Measurements from ENCODE around the gene LRRTM3. TPM values are rescaled to one million over a fixed set of nuclear protein-coding genes. Genes with fewer than 3 reads are reported as not detected.
A peak's percentile ranks its signal among the peaks of the same experiment; 100 is the strongest.

Gene LRRTM3
- total and polyA plus RNA-seq, 4 donors = 16.5 to 28.6 (median 24.5) TPM

DNA sequence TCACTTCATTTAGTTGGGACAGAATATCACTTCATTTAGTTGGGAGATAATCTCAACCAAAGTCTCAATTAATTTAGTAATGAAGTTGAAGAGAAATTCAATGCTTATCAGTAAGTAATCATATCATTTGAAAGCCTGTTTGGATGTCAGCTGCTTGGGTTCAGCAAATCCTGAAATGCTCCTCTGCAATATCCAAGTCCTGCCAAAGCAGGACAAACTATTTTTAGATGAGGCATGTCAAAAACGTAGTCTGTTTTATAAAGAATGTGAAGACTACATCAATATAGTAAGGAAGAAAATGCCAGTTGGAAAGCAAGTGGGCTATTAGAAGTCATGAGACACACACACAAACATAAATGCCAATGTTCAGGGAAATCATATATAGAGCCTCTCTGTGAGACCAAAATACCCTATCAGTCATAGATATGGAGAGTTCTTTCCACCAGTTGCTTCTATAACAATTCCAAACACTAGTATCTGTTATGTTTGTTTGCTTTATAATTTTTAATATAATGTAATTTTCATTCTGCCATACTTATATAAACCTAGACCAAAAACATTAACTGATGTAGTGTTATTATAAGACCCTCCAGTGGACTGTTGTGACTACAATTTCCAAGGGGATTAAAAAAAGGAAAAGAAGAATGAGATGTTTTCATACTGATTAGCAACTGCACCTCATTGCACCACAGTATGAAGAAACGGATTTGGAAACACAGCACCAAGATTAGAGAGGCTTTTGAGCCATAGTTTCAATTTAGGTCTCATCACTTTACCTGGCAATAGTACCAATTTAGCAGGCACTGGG is 160.7 kb downstream of the LRRTM3 start:
- no CpG with 5 or more reads among the region's 2 CpGs for WGBS (ENCODE audit: insufficient coverage)

DNA sequence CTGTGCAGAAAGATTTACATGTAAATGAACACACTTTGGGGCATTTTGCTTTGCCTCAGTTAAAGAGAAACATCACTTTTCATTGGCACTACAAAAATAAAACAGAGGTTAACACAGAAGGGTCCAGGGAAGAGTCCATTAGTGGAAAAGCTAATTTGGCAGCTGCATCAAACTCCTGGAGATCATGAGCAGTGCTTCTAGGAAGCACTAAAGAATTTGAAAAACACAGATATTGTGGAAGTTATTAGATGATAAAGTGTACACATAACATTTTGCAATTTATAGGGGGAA is 161.2 kb downstream of the LRRTM3 start:
- H3K27me3 ChIP-seq (ENCODE audit: control insufficient read depth, insufficient read depth, low read length) = no peaks in the 10 kb centered on the region

More for the DNA sequence above, 160.7 kb downstream of the LRRTM3 start:
- H3K36me3 ChIP-seq (ENCODE audit: control insufficient read depth, insufficient read depth, low read length) = no peaks in the 10 kb centered on the region
- H3K27me3 ChIP-seq (ENCODE audit: control insufficient read depth, insufficient read depth, low read length) = no peaks in the 10 kb centered on the region
- no peak overlapping the region for H3K27ac ChIP-seq (ENCODE audit: low read depth, low read length)
- no peak for DNase-seq (ENCODE audit: low read depth in 4 of 6, low spot score in 6 of 6)
- no peaks in the 10 kb centered on the region for H3K9me3 ChIP-seq (ENCODE audit: control insufficient read depth, insufficient read depth, low read length)
- H3K4me1 ChIP-seq (ENCODE audit: control insufficient read depth, insufficient read depth, low read length) = no peaks in the 10 kb centered on the region
- no peak overlapping the region for H3K4me3 ChIP-seq (ENCODE audit: low read depth, low read length)

DNA sequence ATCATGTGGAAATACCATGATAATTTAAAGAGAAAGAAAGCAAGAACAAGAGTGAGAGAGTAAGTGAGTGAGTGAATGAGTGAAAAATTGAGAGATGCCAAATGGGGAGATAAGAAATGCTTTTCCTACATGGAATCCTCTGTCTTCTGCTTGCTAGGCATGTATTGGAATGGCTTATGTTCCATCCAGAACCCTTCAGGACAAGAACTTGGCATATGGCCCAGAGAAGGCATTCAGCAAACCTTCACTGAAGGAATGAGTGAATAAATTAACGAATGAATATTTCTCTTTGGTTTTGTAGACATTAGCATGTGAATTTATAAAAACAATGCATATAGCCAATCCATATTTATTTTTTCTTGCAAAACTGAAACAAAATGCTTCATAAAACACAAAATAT is 162.2 kb downstream of the LRRTM3 start:
- H3K4me1 ChIP-seq (ENCODE audit: control insufficient read depth, insufficient read depth, low read length) = no peaks in the 10 kb centered on the region
- no CpG with 5 or more reads among the region's 1 CpG for WGBS (ENCODE audit: insufficient coverage)
- H3K4me3 ChIP-seq (ENCODE audit: low read depth, low read length) = no peak overlapping the region
- no peak overlapping the region for H3K27ac ChIP-seq (ENCODE audit: low read depth, low read length)
- DNase-seq (ENCODE audit: low read depth in 4 of 6, low spot score in 6 of 6) = peak in 3 of 6 donors; percentile 28 to 68 (median 67)
- no peaks in the 10 kb centered on the region for H3K36me3 ChIP-seq (ENCODE audit: control insufficient read depth, insufficient read depth, low read length)
- no peaks in the 10 kb centered on the region for H3K9me3 ChIP-seq (ENCODE audit: control insufficient read depth, insufficient read depth, low read length)
- no peaks in the 10 kb centered on the region for H3K27me3 ChIP-seq (ENCODE audit: control insufficient read depth, insufficient read depth, low read length)

More for the DNA sequence above, 161.2 kb downstream of the LRRTM3 start:
- no peak overlapping the region for H3K4me3 ChIP-seq (ENCODE audit: low read depth, low read length)
- H3K9me3 ChIP-seq (ENCODE audit: control insufficient read depth, insufficient read depth, low read length) = no peaks in the 10 kb centered on the region
- H3K4me1 ChIP-seq (ENCODE audit: control insufficient read depth, insufficient read depth, low read length) = no peaks in the 10 kb centered on the region
- no peaks in the 10 kb centered on the region for H3K36me3 ChIP-seq (ENCODE audit: control insufficient read depth, insufficient read depth, low read length)
- no peak overlapping the region for H3K27ac ChIP-seq (ENCODE audit: low read depth, low read length)
- peak in 2 of 6 donors; percentile 33 to 65 for DNase-seq (ENCODE audit: low read depth in 4 of 6, low spot score in 6 of 6)

DNA sequence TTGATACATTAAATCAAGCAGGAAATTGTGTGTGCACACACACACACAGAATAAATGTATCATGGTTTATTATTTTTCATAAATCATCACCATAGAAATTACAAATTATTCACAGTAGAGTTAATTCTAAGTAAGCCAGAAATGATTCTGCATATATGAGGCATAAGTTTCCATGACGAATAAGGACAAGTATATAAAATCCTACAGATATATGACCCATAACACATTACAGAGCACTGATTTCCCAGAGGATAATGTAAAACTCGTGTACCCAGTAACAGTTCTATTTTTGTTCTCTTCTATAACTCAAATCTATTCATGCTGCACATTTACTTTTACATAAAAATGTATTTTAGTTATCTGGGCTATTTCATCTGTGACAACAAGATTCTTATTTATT is 169.7 kb downstream of the LRRTM3 start:
- no peaks in the 10 kb centered on the region for H3K27me3 ChIP-seq (ENCODE audit: control insufficient read depth, insufficient read depth, low read length)
- no peaks in the 10 kb centered on the region for H3K36me3 ChIP-seq (ENCODE audit: control insufficient read depth, insufficient read depth, low read length)
- no CpG with 5 or more reads among the region's 2 CpGs for WGBS (ENCODE audit: insufficient coverage)
- no peaks in the 10 kb centered on the region for H3K9me3 ChIP-seq (ENCODE audit: control insufficient read depth, insufficient read depth, low read length)
- H3K4me3 ChIP-seq (ENCODE audit: low read depth, low read length) = no peak overlapping the region
- peak in 1 of 6 donors; percentile 36 for DNase-seq (ENCODE audit: low read depth in 4 of 6, low spot score in 6 of 6)
- no peaks in the 10 kb centered on the region for H3K4me1 ChIP-seq (ENCODE audit: control insufficient read depth, insufficient read depth, low read length)
- H3K27ac ChIP-seq (ENCODE audit: low read depth, low read length) = no peak overlapping the region

DNA sequence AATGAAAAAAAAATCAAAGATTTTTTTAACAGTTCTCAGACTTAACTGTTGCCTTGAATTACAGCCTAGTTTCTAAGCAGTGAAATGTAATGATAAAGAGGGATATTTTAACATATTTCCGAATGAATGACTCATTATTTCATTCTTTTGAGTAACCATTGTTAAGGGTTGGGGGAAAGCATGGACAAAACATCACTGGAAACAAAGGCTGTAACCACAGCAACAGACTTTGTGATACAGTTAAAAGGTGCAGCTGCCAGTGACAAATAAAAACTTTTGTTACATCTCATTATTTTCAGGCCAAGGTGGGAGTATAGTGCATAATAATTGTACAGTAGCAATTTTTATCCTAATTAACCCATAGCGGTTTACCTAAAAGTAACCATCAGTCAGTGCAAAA is 172.6 kb downstream of the LRRTM3 start:
- H3K4me3 ChIP-seq (ENCODE audit: low read depth, low read length) = no peak overlapping the region
- WGBS (ENCODE audit: insufficient coverage) = no CpG with 5 or more reads among the region's 2 CpGs

DNA sequence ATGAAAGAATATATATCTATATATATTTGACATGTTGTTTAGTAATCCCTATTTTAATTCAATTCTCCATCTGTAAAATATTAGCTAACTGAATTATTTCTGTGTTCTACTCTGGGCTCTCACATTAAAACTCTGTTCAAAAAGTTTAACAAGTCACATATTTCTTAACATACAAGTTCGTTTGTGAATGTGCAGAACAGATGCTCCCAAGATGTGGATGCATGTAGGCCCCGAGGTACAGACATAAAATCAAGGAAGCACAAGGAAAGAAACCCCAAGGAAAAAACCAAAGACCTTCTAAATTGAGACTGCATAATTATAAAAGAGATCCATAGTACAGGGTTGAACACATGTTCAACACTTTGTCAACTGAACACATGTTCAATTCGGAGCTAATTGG is 175.1 kb downstream of the LRRTM3 start:
- Histone ChIP-seq H3K36me3 (ENCODE audit: control insufficient read depth, insufficient read depth, low read length) (no peaks in the 10 kb centered on the region), H3K4me1 (ENCODE audit: control insufficient read depth, insufficient read depth, low read length) (no peaks in the 10 kb centered on the region), H3K27ac (ENCODE audit: low read depth, low read length) (no peak overlapping the region), H3K27me3 (ENCODE audit: control insufficient read depth, insufficient read depth, low read length) (no peaks in the 10 kb centered on the region), H3K9me3 (ENCODE audit: control insufficient read depth, insufficient read depth, low read length) (no peaks in the 10 kb centered on the region), H3K4me3 (ENCODE audit: low read depth, low read length) (no peak overlapping the region)
- WGBS (ENCODE audit: insufficient coverage) = no CpG with 5 or more reads among the region's 3 CpGs
- no peak for DNase-seq (ENCODE audit: low read depth in 4 of 6, low spot score in 6 of 6)

More for the DNA sequence above, 172.6 kb downstream of the LRRTM3 start:
- Histone ChIP-seq H3K36me3 (ENCODE audit: control insufficient read depth, insufficient read depth, low read length) (no peaks in the 10 kb centered on the region), H3K9me3 (ENCODE audit: control insufficient read depth, insufficient read depth, low read length) (no peaks in the 10 kb centered on the region), H3K4me1 (ENCODE audit: control insufficient read depth, insufficient read depth, low read length) (no peaks in the 10 kb centered on the region), H3K27me3 (ENCODE audit: control insufficient read depth, insufficient read depth, low read length) (no peaks in the 10 kb centered on the region), H3K27ac (ENCODE audit: low read depth, low read length) (no peak overlapping the region)
- peak in 1 of 6 donors; percentile 26 for DNase-seq (ENCODE audit: low read depth in 4 of 6, low spot score in 6 of 6)

DNA sequence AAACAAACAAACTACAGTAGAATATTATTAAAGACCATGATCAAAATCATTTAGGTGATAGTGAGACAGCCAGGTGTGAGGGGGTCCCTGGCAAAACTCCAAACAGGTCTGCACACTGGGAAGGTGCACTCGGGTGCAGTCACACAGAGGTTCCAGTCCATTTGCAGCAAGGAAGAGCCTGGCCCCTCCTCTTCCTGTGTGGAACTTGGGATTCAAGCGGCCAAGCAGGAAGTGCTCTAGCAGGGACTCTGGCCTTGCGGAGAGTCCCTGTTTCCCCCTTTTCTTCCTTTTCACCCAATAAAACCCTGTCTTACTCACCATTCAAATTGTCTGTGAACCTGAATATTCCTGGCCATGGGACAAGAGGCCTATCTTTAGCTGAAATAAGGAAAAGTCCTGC is 181.8 kb downstream of the LRRTM3 start:
- H3K27me3 ChIP-seq (ENCODE audit: control insufficient read depth, insufficient read depth, low read length) = no peaks in the 10 kb centered on the region
- no peak for DNase-seq (ENCODE audit: low read depth in 4 of 6, low spot score in 6 of 6)
- no peak overlapping the region for H3K4me3 ChIP-seq (ENCODE audit: low read depth, low read length)
- H3K4me1 ChIP-seq (ENCODE audit: control insufficient read depth, insufficient read depth, low read length) = no peaks in the 10 kb centered on the region
- 91% methylated on average over 3 of the region's 3 CpGs for WGBS (ENCODE audit: insufficient coverage)
- no peaks in the 10 kb centered on the region for H3K9me3 ChIP-seq (ENCODE audit: control insufficient read depth, insufficient read depth, low read length)
- H3K36me3 ChIP-seq (ENCODE audit: control insufficient read depth, insufficient read depth, low read length) = no peaks in the 10 kb centered on the region
- no peak overlapping the region for H3K27ac ChIP-seq (ENCODE audit: low read depth, low read length)

DNA sequence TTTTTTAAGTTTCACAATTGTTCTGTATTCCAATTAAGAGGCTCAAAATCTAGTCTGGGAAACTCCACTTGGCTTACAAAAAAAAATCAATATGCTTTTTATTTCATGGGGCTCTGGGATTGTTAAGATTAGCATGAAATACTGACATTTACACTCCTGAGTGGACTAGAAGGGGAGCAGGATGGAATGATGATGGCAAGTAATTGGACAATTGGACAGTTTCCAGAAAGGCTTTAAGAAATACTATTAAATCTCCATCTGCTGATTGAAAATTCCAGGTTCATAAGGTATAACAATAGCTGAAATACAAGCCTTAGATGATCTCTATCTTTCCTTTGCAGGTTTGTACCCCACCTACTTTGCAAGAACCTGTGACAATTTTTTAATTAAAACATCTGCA is 184.4 kb downstream of the LRRTM3 start:
- Histone ChIP-seq H3K4me3 (ENCODE audit: low read depth, low read length) (no peak overlapping the region), H3K27ac (ENCODE audit: low read depth, low read length) (no peak overlapping the region), H3K4me1 (ENCODE audit: control insufficient read depth, insufficient read depth, low read length) (no peaks in the 10 kb centered on the region), H3K9me3 (ENCODE audit: control insufficient read depth, insufficient read depth, low read length) (no peaks in the 10 kb centered on the region), H3K36me3 (ENCODE audit: control insufficient read depth, insufficient read depth, low read length) (no peaks in the 10 kb centered on the region), H3K27me3 (ENCODE audit: control insufficient read depth, insufficient read depth, low read length) (no peaks in the 10 kb centered on the region)
- peak in 1 of 6 donors; percentile 34 for DNase-seq (ENCODE audit: low read depth in 4 of 6, low spot score in 6 of 6)

DNA sequence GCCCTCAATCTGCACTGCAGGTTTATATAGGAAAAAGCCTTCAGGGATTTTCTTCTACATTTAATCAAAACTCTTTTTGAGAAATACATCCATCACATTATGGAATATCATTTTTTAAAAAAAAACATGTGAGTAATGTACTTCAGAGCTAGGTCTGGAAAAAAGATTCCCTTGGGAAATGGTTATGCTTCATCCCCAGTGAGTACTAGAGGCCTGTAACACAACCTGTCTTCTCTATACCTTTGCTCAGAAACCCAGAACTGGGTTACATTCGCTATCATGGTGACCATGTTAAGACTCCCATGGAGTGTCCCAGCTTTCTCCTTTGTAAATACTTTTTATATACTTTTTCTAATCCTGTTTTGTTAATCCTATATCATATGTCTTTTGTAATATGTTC is 186.9 kb downstream of the LRRTM3 start:
- no CpG with 5 or more reads among the region's 1 CpG for WGBS (ENCODE audit: insufficient coverage)
- Histone ChIP-seq H3K27ac (ENCODE audit: low read depth, low read length) (no peak overlapping the region), H3K4me1 (ENCODE audit: control insufficient read depth, insufficient read depth, low read length) (no peaks in the 10 kb centered on the region), H3K36me3 (ENCODE audit: control insufficient read depth, insufficient read depth, low read length) (no peaks in the 10 kb centered on the region), H3K4me3 (ENCODE audit: low read depth, low read length) (no peak overlapping the region), H3K9me3 (ENCODE audit: control insufficient read depth, insufficient read depth, low read length) (no peaks in the 10 kb centered on the region), H3K27me3 (ENCODE audit: control insufficient read depth, insufficient read depth, low read length) (no peaks in the 10 kb centered on the region)
- no peak for DNase-seq (ENCODE audit: low read depth in 4 of 6, low spot score in 6 of 6)

DNA sequence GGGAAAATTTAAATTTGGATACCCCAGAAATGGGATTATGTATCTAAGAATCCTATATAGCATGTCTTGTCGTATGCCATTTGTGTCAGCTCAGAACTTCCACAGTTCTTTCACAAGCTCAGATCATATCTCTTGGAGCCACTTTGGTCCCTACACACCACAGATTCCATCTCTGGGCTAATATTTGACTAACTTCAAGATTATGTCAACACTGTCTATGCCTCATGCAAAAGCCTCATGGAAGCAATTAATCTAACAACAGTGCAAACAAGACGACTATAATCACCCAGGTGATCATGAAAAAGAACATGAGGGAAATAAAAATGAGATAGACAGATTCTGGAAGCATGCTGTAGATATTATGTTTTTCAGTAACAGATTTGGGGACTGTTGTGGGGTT is 189.1 kb downstream of the LRRTM3 start:
- no peaks in the 10 kb centered on the region for H3K4me1 ChIP-seq (ENCODE audit: control insufficient read depth, insufficient read depth, low read length)

More for the DNA sequence above, 189.1 kb downstream of the LRRTM3 start:
- no peak for DNase-seq (ENCODE audit: low read depth in 4 of 6, low spot score in 6 of 6)
- no peak overlapping the region for H3K4me3 ChIP-seq (ENCODE audit: low read depth, low read length)
- no peaks in the 10 kb centered on the region for H3K27me3 ChIP-seq (ENCODE audit: control insufficient read depth, insufficient read depth, low read length)
- 100% methylated on average over 1 of the region's 2 CpGs for whole genome bisulfite sequencing (ENCODE audit: insufficient coverage)
- no peaks in the 10 kb centered on the region for H3K36me3 ChIP-seq (ENCODE audit: control insufficient read depth, insufficient read depth, low read length)
- no peaks in the 10 kb centered on the region for H3K9me3 ChIP-seq (ENCODE audit: control insufficient read depth, insufficient read depth, low read length)
- H3K27ac ChIP-seq (ENCODE audit: low read depth, low read length) = no peak overlapping the region

All from spinal cord (tissue), 10 donors.